ENCODE data around the gene ZNF724.
A peak's percentile ranks its signal among the peaks of the same experiment; 100 is the strongest.
"Not testable (repeated sequence)": the region's sequence is repeated elsewhere in the genome, so short reads cannot be mapped to it uniquely, and the experiment has no call there.

The ZNF724 gene

GRCh38 chr19:23249911-23250649 lies at the start of gene ZNF724:
Gene ZNF724 (minus strand): TSS chr19:23250394. CDS start chr19:23250242, 152 bp downstream.
- FAIRE-seq, result peak; percentile 96
- DNase-seq (ENCODE audit: insufficient read length, low spot score), result peak; percentile 81

GRCh38 chr19:23294141-23294540 lies 43.9 kb upstream of the ZNF724 start:
- no peak for DNase-seq (ENCODE audit: insufficient read length, low spot score)
- FAIRE-seq, result no peak

DNA sequence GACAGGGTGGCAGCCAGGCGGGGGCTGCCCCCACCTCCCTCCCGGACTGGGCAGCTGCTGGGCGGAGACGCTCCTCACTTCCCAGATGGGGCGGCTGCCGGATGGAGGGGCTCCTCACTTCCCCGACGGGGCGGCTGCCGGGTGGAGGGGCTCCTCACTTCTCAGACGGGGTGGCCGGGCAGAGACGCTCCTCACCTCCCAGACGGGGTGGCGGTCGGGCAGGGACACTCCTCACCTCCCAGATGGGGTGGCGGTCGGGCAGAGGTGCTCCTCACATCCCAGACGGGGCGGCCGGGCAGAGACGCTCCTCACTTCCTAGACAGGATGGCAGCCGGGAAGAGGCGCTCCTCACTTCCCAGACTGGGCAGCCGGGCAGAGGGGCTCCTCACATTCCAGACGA lies 39.8 kb upstream of the ZNF724 start:
- DNase-seq (ENCODE audit: insufficient read length, low spot score); FAIRE-seq: not testable (repeated sequence)

- no peak for DNase-seq (ENCODE audit: insufficient read length, low spot score)
- no peak for FAIRE-seq
These were observed 37.4 kb upstream of the ZNF724 start for GRCh38 chr19:23287620-23288019.

DNA sequence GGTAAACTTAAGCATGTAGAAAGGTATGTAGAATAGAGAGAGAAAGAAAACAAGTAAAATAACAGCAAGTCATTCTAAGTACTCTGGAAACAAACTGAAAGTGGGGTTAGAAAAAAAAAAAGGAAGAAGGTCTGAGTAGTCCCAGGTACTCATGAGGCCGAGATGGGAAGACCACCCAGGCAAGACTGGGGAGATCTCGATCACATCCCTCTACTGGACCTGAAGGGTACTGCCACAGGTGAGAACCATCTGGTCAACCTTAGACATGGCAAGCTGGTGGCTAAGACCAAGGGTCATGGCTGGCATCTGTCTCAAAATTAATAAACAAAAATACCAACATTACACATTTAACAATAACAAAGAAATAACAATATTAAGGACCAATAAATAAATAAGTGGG lies 36.3 kb upstream of the ZNF724 start:
- no peak for DNase-seq (ENCODE audit: insufficient read length, low spot score)
- FAIRE-seq, result no peak

- FAIRE-seq (no peak), DNase-seq (ENCODE audit: insufficient read length, low spot score) (no peak)
These were observed 35.8 kb upstream of the ZNF724 start for GRCh38 chr19:23285948-23286347.

- not testable (repeated sequence) for DNase-seq (ENCODE audit: insufficient read length, low spot score); FAIRE-seq
These were observed 35.1 kb upstream of the ZNF724 start for GRCh38 chr19:23285326-23285725.

- FAIRE-seq (no peak), DNase-seq (ENCODE audit: insufficient read length, low spot score) (no peak)
These were observed 33.7 kb upstream of the ZNF724 start for GRCh38 chr19:23283925-23284324.

DNA sequence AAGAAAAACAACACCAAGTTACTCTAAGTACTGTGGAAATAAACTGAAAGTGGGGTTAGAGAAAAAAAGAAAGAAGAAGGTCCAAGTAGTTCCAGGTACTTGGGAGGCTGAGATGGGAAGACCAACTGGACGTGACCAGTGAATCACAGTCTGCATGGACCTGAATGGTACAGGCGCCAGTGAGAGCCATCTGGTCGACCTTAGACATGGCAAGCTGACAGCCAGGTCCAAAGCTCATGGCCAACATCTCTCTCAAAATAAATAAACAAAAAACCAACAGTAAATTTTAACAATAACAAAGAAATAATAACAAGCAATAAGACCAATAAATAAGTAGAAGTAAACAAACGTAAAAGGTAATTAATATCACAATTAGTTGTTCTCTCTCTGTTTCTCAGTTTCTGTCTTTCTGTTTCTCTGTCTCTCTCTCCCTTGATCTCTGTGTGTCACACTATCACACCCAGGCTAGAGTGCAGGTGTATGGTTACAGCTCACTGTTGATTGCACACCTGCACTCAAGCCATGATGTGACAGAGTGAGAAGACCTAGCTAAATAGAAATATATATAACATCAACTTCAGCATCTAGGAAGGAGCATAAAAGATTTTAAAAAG lies 31.6 kb upstream of the ZNF724 start:
- FAIRE-seq (no peak), DNase-seq (ENCODE audit: insufficient read length, low spot score) (no peak)

- not testable (repeated sequence) for DNase-seq (ENCODE audit: insufficient read length, low spot score); FAIRE-seq
These were observed 27.9 kb upstream of the ZNF724 start for GRCh38 chr19:23278118-23278517.

- DNase-seq (ENCODE audit: insufficient read length, low spot score) (peak; percentile 80), FAIRE-seq (peak; percentile 92)
These were observed 23.6 kb upstream of the ZNF724 start for GRCh38 chr19:23273590-23274412.

DNA sequence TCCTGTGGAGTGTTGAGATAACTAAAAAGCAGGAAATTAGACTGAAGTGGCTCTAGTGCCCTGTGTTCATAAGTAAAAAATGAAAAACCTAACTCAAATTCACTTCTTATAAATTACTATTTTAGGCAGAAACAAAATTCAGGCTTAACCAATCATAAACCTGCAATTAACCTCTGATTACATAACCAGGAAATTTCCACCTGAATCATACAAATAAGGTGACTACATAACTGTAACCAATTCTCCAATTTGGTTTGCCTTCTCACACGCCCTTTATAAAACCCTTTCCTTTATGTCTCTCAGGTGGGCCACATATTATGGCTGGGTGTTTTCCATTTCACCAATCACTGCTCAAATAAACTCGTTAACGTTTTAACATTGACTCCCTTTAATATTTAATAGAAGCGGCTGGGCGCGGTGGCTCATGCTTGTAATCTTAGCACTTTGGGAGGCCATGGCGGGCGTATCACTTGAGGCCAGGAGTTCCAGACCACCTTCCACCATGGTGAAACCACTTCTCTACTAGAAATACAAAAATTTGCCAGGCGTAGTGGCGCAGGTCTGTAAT lies 22.9 kb upstream of the ZNF724 start:
- FAIRE-seq (peak; percentile 18), DNase-seq (ENCODE audit: insufficient read length, low spot score) (no peak)

DNA sequence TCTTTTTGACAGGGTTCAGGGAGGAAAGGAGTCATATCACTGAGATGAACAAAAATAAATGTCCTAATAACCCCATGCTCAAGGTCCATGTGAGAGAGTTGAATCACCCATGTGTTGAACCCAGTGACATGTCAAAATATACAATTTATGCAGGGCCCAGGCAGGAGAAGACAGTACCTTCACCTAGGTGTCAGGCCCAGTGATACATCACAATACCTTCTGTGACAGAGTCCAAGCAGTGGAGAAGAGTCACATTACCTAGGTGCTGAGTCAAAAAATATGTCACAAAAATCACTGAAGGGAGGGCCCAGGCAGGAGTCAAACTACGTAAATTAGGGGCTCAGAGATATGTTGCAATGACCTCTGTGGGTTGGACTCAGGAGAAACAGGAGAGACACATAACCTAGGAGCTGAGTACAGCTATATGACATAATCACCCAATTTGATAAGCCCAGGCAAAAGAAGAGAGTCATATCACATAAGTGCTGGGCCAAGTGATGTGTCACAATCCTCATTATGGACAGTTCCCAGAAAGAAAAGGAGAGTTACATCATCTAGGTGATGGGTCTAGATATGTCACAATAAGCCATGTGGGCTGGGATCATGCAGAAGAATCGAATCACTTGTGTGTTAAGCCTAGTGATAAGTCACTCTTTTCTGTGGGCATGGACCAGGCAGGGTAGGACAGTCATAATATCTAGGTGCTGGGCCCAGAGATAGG lies 13.8 kb upstream of the ZNF724 start:
- DNase-seq (ENCODE audit: insufficient read length, low spot score) (no peak), FAIRE-seq (no peak)

- FAIRE-seq, result no peak
- no peak for DNase-seq (ENCODE audit: insufficient read length, low spot score)
These were observed 13.2 kb upstream of the ZNF724 start for GRCh38 chr19:23263396-23263795.

DNA sequence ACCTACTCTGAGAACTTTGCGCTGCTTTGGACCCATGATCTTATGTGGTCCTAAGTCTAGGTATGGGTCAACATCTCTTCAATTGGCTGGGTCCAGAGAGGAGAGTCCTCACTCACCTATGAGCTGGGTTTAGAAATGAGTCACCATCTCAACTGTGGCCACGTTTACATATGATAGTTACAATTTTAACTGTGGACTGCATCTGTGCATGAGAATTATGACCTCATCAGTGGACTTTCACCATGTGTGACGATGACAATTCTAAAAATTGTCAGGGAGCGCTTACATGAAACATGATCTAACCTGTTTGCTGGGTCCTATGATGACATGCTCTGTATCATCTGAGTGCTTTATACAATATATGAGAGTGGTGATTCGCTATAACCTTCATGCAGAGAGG lies 12.7 kb upstream of the ZNF724 start:
- DNase-seq (ENCODE audit: insufficient read length, low spot score), result no peak
- FAIRE-seq, result no peak

DNA sequence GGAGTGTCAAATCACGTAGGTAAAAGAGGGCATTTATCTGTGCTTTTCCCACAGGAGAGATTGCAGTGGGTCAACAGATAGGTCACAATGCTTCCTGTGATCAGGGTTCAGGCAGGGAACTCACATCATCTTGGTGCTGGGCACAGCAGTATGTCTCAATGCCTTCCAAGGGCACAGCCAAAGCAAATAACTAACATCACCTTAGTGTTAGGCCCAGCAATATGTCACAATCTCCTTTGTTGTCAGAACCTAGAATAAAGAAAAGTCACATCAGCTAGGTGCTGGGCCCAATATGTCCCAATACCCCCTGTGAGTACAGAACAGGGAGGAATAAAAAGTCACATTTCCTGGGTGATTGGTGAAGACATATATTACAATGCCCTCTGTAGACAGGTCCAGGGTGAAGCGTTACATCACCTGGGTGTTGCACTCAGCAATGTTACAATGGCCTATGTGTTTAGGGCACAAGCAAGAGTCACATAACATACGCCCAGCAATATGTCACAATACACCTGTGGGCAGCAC lies 11.4 kb upstream of the ZNF724 start:
- no peak for DNase-seq (ENCODE audit: insufficient read length, low spot score)
- FAIRE-seq, result no peak

DNA sequence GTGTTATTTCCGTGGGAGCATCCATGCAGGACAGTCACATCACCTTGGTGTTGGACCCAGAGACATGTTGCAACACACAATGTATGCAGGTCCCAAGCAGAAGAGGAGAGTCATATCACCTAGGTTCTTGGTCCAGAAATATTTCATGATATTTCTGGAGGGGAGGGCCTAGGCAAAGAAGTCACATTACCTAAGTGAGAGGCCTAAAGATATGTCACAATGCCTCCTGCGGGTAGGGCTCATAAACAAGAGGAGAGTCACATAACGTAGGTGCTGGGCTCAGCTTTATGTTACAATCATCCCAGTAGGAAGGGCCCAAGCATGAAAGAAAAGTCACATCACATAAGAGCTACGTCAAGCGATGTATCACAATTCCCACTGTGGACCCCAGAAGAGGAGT lies 10.8 kb upstream of the ZNF724 start:
- DNase-seq (ENCODE audit: insufficient read length, low spot score) (no peak), FAIRE-seq (no peak)

DNA sequence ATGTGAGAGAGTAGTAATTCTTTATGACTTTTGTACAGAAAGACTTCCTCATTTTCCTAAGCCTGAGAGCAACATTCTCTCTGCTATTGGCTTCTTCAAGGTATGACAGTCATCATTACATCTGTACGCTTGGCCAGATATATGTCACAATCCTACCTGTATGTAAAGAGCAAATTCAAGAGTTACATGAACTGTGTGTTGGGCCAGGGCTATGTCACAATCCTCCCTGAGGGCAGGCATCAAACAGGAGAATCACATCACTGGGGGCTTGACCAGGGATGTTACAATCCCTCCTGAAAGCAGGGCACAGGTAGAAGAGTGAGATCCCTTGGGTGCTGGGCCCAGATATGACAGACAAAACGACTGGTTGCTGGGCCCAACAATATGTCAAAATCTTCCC lies 9.8 kb upstream of the ZNF724 start:
- no peak for FAIRE-seq
- DNase-seq (ENCODE audit: insufficient read length, low spot score), result no peak

GRCh38 chr19:23255700-23256099 lies 5.5 kb upstream of the ZNF724 start:
- DNase-seq (ENCODE audit: insufficient read length, low spot score), result no peak
- FAIRE-seq, result no peak

DNA sequence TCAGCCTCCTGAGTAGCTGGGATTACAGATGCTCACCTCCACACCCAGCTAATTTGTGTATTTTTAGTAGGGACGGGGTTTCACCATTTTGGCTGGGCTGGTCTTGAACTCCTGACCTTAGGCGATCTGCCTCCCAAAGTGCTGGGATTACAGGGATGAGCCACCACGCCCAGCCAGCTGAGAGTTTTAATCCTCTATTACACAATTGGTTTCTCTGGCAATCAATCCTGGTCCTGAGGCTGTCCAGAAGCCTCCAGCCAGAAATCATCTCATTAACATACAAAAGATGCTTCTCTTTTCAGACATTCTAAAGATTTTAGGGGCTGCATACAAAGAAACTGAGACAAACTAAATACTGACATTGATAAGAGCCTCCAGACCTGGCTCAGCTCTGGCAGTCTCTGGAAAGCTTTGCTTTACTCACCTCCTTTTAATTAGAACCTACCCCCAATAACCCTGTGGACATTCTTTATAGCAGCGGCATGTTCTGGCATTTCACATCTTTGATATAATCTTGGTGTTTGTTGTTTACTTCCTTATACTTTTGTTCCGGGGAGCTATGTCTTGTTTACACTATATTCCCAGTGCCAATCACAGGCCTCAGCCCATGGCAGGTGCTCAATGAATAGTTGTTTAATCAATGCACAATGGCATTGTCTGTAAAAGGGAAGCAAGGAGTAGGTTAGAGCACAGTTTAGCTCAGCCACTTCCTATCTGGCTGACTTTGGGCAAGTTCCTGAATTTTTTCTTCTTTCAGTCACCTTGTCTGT lies 4.1 kb upstream of the ZNF724 start:
- FAIRE-seq (no peak), DNase-seq (ENCODE audit: insufficient read length, low spot score) (no peak)

All from GM19239 (cell line).